GM21528 (cell line): ENCODE data around the gene MED31.
"Not testable (repeated sequence)": the region's sequence is repeated elsewhere in the genome, so short reads cannot be mapped to it uniquely, and the experiment has no call there.

Experiments
- ATAC-seq: cut with Tn5 transposase; IDR thresholded peaks from one replicate; pipeline ENCODE4 v1.9.1; 2021; ENCODE audit warnings: mild to moderate bottlenecking, moderate library complexity; ENCODE audit not compliant: unreplicated experiment, low FRiP score

MED31 gene

DNA sequence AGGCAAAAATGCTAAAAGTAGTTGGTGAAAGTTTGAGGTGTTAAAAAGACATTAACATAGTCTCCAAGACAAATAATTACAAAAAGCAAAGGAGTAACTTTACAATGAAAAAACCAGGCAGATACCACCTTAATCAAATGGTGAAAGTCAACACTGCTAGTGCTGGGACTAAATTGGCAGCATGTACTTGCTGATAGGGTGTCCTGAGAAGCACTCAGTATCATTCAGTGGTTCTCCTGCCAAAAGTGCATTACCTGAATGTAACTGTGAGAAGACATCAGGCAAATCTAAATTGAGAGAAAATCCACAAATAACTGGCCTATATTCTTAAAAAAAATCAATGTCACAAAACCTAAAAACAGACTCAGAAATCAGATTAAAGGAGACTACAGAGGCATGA is 18.9 kb downstream of the MED31 start:
- ATAC-seq: no peak

DNA sequence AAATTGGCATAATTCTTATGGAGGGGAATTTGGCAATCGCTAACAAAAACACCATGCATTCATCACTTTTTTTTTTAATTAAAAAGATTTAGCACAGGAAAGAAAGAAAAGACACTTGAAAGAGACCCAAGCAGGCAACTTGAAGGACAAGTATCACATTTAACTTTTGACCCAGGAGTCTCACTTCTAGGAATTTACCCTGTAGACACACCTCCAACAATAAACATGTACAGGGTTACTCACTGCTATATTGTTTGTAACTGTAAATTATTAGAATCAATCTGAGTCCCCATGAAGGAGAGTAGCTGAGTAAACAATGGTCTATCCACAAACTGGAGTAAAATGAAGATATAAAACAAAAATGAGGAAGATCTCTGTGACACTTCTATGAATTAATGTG is 21.0 kb downstream of the MED31 start:
- ATAC-seq: no peak

- ATAC-seq: no peak
Measured at GRCh38 chr17:6627019-6627418, 24.4 kb downstream of the MED31 start.

DNA sequence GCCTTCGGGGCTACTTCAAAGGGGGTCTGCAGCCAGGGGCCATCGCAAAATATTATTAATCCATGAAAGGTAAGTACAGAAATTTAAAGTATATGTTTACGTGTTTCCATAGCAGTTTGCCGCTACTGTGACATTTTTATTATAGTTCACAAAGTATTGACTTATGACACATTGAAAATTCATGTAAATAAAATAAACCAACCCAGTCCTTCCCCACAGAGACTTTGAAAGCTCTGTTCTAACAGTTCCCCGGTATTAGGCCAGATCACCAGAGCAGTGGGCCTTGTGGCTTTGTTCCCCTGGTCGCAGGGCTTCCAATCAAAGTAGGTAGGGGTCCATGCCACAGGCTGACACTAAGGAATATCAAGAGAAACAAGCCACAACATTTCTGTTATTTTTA is 24.8 kb downstream of the MED31 start:
- ATAC-seq: no peak

- ATAC-seq: no peak
Measured at GRCh38 chr17:6623941-6624340, 27.5 kb downstream of the MED31 start.

- ATAC-seq: no peak
Measured at GRCh38 chr17:6611231-6611630, 40.2 kb downstream of the MED31 start.

GRCh38 chr17:6610011-6610410 is 41.4 kb downstream of the MED31 start:
- no peak for ATAC-seq

GRCh38 chr17:6608321-6608720 is 43.1 kb downstream of the MED31 start:
- ATAC-seq: no peak

- ATAC-seq: no peak
Measured at GRCh38 chr17:6605142-6605541, 46.3 kb downstream of the MED31 start.

DNA sequence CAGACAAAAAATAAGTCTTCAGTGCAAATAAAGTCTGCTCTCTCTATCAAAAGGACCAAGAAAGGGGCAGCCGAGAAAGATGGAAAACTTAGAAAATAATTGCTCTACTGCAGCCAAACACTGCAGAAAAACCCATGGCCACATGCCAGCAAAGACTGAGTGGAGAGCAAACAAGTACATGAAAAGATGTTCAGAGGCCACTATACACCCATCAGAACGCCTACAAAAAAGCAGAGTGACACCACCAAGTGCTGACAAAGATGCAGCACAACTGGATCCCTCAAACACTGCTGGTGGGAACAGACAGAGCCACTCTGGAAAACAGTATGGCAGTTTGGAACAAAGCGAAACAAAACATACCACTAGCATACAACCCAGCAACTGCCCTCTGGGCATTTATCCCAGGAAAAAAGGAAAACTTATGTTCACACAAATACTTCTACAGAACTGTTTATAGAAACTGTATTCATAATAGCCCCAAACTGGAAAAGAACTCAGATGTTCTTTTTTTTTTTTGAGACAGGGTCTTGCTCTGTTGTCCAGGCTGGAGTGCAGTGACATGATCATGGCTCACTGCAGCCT is 47.6 kb downstream of the MED31 start:
- ATAC-seq: no peak

DNA sequence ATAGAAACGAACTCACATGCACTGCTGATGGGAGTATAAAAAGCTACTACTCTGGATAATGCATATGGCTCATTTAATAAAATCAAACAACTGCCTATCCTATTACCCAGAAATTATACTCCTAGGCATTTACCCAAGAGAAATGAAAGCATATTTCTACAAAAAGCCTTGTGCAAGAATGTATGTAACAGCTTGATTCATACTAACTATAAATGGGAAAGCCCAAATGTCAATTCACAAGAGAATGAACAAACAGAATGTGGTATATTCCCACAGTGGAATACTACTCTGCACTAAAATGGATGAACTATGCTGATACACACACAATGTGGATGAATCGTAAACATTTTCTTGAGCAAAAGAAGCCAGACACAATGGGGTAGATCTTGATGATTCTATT is 49.3 kb downstream of the MED31 start:
- ATAC-seq: no peak

GRCh38 chr17:6599364-6599763 is 52.0 kb downstream of the MED31 start:
- ATAC-seq: no peak

DNA sequence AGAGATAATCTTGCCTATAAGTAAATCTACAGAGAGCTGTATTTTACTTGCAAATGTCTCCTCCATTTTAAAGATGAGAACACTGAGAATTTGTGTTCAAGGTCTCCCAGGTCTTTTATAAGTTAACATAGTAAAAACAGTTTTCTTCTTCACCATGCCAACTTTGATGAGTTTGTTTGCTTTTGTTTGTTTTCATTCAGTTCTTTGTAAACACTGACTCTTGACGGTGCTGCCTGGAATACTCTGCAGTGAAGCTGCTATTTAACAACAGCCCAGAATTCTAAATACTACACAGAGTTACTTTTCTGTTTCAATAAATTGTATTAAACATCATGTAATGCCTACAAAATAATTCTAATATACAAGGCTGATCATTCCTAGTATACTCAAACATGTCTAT is 53.7 kb downstream of the MED31 start:
- ATAC-seq: no peak

DNA sequence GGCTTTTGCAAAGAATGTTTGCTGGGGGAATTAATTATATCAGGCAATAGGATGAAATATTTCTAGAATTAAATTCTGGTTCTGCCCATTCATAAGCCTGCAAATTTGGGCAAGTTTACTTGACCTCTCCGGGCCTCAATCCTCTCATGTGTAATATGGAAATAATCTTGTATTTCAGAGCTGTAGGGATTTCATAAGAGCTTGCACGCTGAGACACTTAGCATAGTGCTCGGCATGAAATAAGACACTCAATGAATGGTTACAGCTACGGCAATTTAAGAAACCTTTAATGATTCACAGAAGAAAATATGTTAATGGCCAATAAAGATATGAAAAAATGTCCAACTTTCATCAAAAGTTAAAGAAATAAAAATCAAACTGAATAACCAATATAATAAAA is 54.5 kb downstream of the MED31 start:
- ATAC-seq: no peak

DNA sequence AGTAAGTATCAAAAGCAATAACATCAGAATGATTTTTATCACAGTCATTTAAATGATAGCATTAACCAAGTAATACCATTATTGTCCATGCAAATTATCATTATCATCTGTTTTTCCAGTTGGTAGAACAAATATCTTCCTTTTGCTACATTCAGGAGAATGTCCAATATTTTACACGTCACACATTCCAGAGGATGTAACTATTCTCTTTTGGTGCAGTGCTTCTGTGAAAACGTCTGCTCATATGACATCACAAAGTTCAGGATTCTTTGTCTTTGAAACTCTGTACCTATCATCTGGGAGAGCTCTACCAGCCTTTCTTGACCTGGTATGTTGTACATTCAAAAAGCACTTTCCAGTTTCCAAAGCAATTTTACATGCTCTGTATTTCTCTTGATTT is 54.9 kb downstream of the MED31 start:
- ATAC-seq: no peak

DNA sequence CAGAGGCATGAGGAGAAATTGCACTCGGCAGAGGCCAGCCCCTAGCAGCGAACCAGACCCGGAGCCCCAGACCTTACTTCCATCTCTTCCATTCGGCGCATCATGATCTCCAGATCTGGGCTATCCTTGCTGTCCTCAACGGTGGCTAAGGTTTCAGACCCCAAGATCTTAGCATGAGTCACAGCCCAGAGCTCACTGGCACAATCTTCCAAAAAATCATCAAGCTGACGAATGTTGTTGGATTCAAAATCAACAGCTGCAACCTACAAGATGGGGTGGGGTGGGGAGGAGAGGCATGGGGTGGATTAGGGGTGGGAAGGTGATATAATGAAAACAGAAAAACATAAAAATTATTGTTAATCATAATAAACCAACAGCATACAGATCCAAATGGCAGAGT is 55.3 kb downstream of the MED31 start:
- no peak for ATAC-seq

DNA sequence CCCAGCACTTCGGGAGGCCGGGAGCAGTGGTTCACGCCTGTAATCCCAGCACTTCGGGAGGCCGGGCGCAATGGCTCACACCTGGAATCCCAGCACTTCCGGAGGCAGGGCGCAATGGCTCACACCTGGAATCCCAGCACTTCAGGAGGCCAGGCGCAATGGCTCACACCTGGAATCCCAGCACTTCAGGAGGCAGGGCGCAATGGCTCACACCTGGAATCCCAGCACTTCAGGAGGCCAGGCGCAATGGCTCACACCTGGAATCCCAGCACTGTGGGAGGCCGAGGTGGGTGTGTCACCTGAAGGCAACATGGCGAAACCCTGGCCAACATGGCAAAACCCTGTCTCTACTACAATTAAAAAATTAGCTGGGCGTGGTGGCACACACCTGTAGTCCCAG is 58.0 kb downstream of the MED31 start:
- ATAC-seq: not testable (repeated sequence)
